OCI-M2 (cell line): ENCODE results near the gene FGD6.
"Not testable (repeated sequence)": the region's sequence is repeated elsewhere in the genome, so short reads cannot be mapped to it uniquely, and the experiment has no call there.

Experiments used
- DNase-seq: peaks from one replicate; lab custom pipeline; 2025; ENCODE audit not compliant: unreplicated experiment; lab: John Stamatoyannopoulos, UW

The FGD6 gene

DNA sequence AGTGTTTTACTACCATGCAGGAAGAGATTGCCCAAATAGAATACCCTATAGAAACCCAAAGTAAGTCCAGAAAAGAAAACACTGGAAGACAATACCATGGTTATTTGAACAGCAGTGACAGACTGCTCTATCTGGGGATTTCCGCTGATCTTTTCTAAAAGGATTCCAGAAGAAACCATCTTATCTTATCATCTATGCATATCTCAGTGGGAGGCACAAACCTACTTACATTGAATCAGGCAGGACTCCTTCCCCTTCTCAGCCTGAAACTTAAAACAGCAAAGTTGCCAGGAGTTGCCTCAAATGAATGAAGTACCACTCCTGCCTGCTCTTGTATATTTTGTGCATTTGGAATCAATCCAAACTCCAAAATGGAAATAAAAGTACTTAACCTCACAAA, 87.2 kb downstream of the FGD6 start:
- DNase-seq: no peak

GRCh38 chr12:95129115-95129514, 88.2 kb downstream of the FGD6 start:
- DNase-seq: no peak

DNA sequence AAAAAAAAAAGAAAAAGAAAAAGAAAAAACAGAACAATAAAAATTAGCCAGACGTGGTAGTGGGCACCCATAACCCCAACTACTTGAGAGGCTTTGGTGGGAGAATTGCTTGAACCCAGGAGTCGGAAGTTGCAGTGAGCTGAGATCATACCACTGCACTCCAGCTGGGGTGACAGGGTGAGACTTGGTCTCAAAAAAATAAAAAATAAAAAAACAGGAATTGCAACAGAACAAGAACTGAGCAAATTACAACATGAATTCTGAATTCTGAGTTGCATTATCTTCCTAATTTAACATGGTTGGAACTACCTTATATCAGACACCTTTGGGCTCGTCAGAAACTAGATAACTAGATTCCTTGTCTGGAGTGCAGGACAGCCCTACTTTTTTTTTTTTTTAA, 90.5 kb downstream of the FGD6 start:
- no peak for DNase-seq

GRCh38 chr12:95126076-95126475, 91.2 kb downstream of the FGD6 start:
- no peak for DNase-seq

- DNase-seq: no peak
Observed at GRCh38 chr12:95124106-95124505, 93.2 kb downstream of the FGD6 start.

DNA sequence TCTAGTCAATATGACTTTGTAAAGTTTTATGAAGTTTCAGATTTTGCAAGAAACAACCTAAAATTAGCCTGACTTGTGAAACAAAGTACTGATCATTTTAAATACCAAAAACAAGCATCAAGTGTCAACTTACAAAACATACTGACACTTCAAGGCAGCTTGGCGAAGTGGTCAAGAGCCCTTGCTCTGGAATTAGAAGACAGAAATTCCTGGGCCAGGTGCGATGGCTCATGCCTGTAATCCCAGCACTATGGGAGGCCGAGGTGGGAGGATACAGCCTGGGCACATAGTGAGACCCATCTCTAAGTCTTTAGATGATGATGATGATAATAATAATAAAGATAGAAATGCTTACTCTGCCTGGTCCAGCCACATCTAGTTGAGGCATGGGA, 98.5 kb downstream of the FGD6 start:
- no peak for DNase-seq

DNA sequence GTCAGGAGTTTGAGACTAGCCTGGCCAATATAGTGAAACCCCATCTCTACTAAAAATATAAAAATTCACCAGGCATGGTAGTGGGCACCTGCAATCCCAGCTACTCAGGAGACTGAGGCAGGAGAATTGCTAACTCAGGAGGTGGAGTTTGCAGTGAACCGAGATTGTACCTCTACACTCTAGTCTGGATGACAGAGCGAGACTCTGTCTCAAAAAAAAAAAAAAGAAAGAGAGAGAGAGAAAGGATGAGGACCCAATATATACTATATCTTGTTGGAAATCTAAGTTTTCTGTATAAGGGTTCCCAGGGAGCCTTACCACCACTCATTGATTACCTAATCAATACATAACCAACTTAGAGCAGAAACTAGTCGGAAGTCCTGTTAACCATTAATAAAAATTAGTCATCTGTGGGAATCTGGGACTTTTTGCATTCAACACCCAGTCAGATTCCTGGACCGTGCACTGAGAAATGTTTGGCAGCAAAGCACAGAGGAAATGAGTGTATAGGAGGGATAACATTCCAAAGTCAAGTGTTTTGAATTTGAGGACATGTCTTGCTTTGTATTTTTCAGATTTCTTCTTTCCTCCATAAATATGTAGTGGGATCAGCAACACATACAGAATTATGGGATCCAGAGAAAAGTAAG, 99.0 kb downstream of the FGD6 start:
- no peak for DNase-seq

- no peak for DNase-seq
Observed at GRCh38 chr12:95117178-95117599, 100.1 kb downstream of the FGD6 start.

DNA sequence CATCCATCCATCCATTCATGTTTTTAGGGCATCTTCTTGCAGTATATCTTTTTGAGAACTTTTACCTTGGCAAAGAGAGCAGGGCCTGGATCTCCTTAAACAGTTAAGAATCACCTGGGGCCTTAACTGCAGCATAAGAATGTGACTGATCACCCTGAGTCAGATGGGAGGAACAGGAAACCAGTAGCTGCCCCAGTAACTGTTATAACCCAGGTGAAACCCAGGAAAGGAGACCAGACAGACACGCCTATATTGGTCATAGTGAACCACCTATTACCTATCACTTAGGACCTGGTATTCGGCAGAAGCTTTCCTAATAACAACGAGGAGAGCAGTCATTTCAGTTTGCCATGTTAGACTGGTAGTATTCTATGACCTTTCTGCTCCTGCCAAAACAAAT, 100.5 kb downstream of the FGD6 start:
- no peak for DNase-seq

- no peak for DNase-seq
Observed at GRCh38 chr12:95116341-95116740, 100.9 kb downstream of the FGD6 start.

GRCh38 chr12:95115641-95116040, 101.6 kb downstream of the FGD6 start:
- no peak for DNase-seq

DNA sequence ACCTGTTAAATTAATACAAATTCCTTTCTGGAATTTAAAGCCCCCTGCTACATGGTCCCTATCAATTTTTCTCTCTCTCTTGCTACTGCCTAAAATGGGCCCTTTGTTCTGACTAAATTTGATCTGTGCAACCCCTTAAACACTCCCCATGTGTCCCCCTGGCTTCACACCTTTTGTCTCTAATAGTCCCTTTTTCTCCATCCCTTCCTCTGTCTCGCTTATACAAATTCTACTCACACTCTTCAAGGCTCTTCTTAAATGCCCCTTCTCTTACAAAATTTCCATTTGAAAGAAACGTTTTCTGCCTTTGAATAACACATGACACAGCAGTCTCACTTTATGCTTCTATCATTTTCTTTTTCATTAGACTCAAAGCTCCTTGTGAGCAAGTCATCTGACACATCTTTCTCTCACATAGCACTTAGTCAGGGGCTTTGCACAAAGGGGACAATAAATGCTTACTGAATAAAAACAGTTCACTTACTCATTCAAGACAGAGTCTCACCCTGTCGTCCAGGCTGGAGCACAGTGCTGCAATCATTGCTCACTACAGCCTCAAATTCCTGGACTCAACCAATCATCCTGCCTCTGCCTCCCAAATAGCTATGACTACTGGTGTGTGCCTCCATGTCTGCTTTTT, 102.4 kb downstream of the FGD6 start:
- DNase-seq: no peak

DNA sequence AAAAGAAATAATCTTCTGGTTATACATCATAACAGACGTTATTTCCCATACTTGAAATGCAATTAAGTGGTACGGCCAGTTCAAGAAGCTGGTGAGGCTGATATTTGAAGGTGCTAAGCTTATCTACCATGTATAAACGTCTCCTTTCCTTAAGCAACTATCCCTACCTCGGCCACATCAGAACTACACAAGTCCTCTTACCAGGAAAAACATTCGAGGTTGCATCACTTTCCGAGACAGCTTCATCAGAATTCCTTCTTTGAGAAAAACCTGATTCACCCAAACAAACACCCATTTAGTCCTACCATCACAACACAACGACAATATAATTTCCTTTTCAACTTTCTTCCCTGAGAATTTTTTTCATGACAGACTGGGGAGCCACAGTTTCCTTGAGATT, 109.9 kb downstream of the FGD6 start:
- DNase-seq: no peak

DNA sequence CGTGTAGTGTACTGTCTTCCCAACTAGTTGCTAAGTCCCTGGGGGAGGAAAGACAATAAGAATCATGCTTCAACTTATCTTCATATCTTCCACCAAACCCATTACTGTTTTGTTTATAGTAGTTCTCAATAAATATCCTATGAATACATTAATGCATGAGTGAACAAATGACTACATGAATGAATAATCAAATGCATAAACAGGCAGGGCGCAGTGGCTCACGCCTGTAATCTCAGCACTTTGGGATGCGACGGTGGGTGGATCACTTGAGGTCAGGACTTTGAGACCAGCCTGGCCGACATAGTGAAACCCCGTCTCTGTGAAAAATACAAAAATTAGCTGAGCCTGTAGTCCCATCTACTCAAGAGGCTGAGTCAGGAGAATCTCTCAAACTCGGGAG, 111.7 kb downstream of the FGD6 start:
- no peak for DNase-seq

- DNase-seq: no peak
Observed at GRCh38 chr12:95104919-95105452, 112.3 kb downstream of the FGD6 start.

- DNase-seq: no peak
Observed at GRCh38 chr12:95102916-95103671, 114.2 kb downstream of the FGD6 start.

DNA sequence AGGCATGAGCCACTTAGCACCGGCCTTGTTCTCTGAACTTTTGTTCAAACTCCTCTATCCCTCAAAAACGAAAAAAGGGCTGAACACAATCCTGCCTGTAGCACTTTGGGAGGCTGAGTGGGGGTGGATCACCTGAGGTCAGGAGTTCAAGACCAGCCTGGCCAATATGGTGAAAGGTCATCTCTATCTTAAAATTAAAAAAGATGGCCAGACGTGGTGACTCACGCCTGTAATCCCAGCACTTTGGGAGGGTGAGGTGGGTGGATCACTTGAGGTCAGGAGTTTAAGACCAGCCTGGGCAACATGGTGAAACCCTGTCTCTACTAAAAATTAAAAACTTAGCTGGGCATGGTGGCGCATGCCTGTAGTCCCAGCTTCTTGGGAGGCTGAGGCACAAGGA, 115.3 kb downstream of the FGD6 start:
- DNase-seq: not testable (repeated sequence)

GRCh38 chr12:95100264-95101190, 116.7 kb downstream of the FGD6 start:
- DNase-seq: no peak

DNA sequence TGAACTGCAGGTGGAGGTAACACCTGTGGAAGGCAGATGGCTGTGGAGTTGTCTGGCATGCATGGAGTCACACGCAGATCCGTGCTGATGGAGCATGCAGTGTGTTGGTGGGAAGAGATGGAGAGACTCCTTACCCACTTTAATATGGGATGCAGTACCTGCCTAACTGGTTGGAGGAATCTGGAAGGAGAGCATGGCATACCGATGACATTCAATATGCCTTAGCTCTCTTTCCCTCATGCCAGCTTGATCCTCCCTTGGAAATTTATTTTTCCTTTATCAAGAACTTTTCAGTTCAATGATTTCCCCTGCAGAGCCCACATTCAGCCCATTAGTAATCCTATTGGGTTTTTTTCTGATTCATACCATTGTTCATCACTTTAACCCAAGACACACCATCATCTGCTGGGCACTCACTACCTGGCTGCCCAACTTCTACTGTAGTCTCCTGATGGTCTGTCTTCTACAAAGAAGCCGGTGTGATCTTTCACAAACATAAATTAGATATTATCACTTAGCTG, 117.9 kb downstream of the FGD6 start:
- no peak for DNase-seq

DNA sequence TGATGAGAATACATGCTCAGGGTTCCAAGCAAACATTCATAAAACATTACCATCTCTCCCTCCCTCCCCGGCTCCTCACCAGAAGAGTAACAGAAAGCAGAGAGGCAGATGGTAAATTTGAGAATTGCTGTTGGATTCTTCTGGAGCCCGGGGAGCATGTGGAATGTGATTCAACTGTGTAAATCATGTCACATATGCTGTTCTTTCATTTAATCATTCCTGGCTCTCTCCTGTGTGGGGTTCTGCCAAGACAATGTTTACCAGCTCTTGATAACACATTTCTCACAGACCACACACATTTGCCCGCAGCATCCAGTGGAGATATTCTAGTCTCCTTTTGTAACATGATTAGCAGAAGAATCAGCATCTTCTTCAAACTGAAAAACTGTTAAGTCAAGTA, 120.4 kb downstream of the FGD6 start:
- DNase-seq: no peak

GRCh38 chr12:95096378-95096777, 120.9 kb downstream of the FGD6 start:
- DNase-seq: no peak
